Nephron (organoid): Measurements from ENCODE around the gene CTNND2.

ENCODE experiments used
- H3K27ac Mint-ChIP-seq, 3 experiments: 2 replicates each; pipeline ENCODE4 v1.8.0; 2020; ENCODE audit warnings: mixed read lengths in 3 of 3, mild to moderate bottlenecking in 2 of 3, moderate library complexity in 1 of 3
- H3K27me3 Mint-ChIP-seq: 2 replicates; pipeline ENCODE4 v1.8.0; 2021; ENCODE audit warnings: low read depth, mild to moderate bottlenecking, moderate library complexity, mixed read lengths
- H3K36me3 Mint-ChIP-seq: 2 replicates; pipeline ENCODE4 v1.8.0; 2020; ENCODE audit warnings: low read depth, mixed read lengths
- H3K4me1 Mint-ChIP-seq: 2 replicates; pipeline ENCODE4 v1.8.0; 2020; ENCODE audit warnings: mixed read lengths
- H3K4me3 Mint-ChIP-seq, 3 experiments: 2 replicates each; pipeline ENCODE4 v1.8.0; 2020; ENCODE audit warnings: mild to moderate bottlenecking in 3 of 3, mixed read lengths in 3 of 3, moderate library complexity in 2 of 3
- H3K9me3 Mint-ChIP-seq: 2 replicates; pipeline ENCODE4 v1.8.0; 2020; ENCODE audit warnings: mixed read lengths
- TF ChIP-seq, protein P1 (sequence below), 3 experiments: fragments of 200-600 bp; sonication (generic); IDR thresholded peaks; one replicate each; pipeline ENCODE4 v1.5.0; 2021; ENCODE audit warnings: antibody characterized with exemption in 3 of 3; ENCODE audit not compliant: unreplicated experiment in 3 of 3

Gene CTNND2

DNA sequence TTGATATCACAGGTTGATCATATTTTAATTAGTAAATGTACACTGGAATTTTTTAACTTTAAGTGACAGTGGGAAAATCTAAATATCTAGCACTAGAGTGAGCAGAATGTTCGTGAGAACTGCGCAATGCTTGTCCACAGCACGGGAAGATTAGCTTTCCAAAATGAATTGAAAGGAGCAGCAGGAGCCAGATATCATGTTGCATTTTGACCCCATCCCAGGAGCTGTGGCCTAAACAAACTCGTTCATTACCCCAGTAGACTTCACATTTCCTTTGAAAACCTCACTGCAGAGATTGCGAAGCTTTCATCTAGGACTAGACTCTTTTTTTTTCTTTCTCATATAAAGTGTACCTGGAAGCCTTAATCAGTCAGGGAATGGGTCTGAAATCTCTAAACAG, 525.8 kb downstream of the CTNND2 start:
- TF ChIP-seq, protein P1, sequence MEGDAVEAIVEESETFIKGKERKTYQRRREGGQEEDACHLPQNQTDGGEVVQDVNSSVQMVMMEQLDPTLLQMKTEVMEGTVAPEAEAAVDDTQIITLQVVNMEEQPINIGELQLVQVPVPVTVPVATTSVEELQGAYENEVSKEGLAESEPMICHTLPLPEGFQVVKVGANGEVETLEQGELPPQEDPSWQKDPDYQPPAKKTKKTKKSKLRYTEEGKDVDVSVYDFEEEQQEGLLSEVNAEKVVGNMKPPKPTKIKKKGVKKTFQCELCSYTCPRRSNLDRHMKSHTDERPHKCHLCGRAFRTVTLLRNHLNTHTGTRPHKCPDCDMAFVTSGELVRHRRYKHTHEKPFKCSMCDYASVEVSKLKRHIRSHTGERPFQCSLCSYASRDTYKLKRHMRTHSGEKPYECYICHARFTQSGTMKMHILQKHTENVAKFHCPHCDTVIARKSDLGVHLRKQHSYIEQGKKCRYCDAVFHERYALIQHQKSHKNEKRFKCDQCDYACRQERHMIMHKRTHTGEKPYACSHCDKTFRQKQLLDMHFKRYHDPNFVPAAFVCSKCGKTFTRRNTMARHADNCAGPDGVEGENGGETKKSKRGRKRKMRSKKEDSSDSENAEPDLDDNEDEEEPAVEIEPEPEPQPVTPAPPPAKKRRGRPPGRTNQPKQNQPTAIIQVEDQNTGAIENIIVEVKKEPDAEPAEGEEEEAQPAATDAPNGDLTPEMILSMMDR (IDR thresholded peaks at IDR 0.05; ENCODE audit: unreplicated experiment in 3 of 3): no peak
- Mint-ChIP-seq H3K36me3 (no peaks in the 10 kb centered on the region), H3K9me3 (no peaks in the 10 kb centered on the region), H3K4me3 (no peak overlapping the region), H3K27me3 (peaks cover 28% of the 10 kb centered on the region), H3K4me1 (peaks cover 12% of the 10 kb centered on the region), H3K27ac (no peak overlapping the region)

DNA sequence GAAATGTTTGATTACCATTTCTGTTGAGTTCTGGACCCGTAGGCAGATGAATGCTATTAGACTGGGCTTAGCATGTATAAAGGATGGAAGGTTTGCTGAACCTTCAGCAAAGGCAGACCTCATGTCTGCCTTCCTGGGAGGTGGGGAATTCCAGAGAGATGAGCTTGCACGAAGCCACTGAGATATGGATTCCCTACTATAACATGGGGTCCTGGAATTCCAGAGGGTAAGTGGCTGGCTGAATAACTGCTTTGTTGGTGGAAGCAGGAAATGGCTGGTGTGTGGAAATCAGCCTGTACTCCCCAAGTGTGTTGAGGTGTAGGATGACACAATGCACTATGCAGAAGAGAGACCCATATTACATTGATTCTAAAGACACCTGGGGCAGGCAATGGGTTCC, 526.4 kb downstream of the CTNND2 start:
- Mint-ChIP-seq H3K9me3 (no peaks in the 10 kb centered on the region), H3K27ac (no peak overlapping the region), H3K36me3 (no peaks in the 10 kb centered on the region), H3K4me3 (no peak overlapping the region), H3K27me3 (peaks cover 22% of the 10 kb centered on the region), H3K4me1 (peaks cover 12% of the 10 kb centered on the region)
- TF ChIP-seq, protein P1 (IDR thresholded peaks at IDR 0.05; ENCODE audit: unreplicated experiment in 3 of 3): no peak

DNA sequence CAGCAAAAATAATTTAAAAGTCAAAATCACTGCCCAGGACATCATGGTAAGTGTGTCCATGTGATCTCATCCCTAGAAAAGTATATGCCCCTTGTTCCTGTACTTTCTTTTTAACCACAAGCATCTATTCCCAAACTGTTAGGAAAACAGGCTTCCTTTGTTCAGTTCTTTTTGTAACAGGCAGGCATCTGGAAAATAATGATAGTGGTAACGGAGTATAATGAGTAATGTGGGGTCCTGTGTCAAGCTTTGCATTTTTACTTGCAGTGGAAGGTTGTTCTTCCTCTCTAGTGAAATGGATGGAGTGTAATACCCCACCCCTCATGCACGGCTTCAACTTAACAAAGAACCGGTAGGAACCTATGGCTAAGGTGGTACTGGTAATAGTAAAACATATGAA, 532.1 kb downstream of the CTNND2 start:
- no peak overlapping the region for H3K27ac Mint-ChIP-seq
- no peaks in the 10 kb centered on the region for H3K36me3 Mint-ChIP-seq
- no peaks in the 10 kb centered on the region for H3K4me1 Mint-ChIP-seq
- TF ChIP-seq, protein P1 (IDR thresholded peaks at IDR 0.05; ENCODE audit: unreplicated experiment in 3 of 3): no peak
- peaks cover 5% of the 10 kb centered on the region for H3K27me3 Mint-ChIP-seq
- H3K4me3 Mint-ChIP-seq: no peak overlapping the region
- H3K9me3 Mint-ChIP-seq: no peaks in the 10 kb centered on the region

DNA sequence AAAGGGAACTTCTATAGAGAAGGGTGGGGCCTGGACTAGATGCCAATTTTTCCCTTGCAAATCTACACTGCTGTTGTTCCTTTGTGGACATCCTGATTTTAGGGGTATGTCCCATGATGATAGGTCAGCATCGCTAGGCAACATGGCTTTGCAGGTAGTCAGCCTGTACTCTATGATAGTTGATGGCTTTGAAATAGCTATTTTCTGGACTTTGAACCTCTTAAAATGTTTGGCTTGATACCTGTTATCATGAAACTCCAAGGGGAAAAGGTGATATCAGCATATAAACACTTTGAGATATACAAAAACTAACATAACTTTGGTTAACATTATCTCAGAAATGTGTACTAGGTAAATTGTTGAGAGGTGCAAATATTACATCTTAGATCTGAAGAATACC, 533.2 kb downstream of the CTNND2 start:
- TF ChIP-seq, protein P1 (IDR thresholded peaks at IDR 0.05; ENCODE audit: unreplicated experiment in 3 of 3): no peak
- H3K27ac Mint-ChIP-seq: no peak overlapping the region
- H3K9me3 Mint-ChIP-seq: no peaks in the 10 kb centered on the region
- peaks cover 5% of the 10 kb centered on the region for H3K27me3 Mint-ChIP-seq
- H3K4me3 Mint-ChIP-seq: no peak overlapping the region
- no peaks in the 10 kb centered on the region for H3K36me3 Mint-ChIP-seq
- no peaks in the 10 kb centered on the region for H3K4me1 Mint-ChIP-seq

DNA sequence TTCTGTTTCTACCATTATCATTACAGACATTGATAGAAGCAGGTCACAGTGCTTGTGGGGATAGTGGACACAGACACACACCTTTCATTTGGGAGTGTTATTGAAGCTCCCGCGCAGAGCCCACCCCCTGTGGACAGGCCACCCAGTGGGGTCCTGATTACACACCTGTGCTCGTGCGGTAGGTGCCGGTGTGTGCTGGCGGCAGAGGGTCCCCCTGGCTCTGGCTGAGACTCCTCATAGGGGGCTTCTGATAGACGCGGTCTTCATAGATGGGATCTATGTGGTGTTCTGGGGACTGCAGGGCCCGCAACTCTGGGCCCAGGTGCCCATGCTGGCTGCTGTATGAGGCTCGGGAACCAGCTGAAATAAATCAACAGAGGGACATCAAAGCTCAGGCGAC, 539.7 kb downstream of the CTNND2 start:
- Mint-ChIP-seq H3K27me3 (peaks cover 5% of the 10 kb centered on the region), H3K9me3 (no peaks in the 10 kb centered on the region), H3K4me1 (no peaks in the 10 kb centered on the region), H3K36me3 (peaks cover 3% of the 10 kb centered on the region), H3K27ac (no peak overlapping the region), H3K4me3 (no peak overlapping the region)
- TF ChIP-seq, protein P1 (IDR thresholded peaks at IDR 0.05; ENCODE audit: unreplicated experiment in 3 of 3): no peak

DNA sequence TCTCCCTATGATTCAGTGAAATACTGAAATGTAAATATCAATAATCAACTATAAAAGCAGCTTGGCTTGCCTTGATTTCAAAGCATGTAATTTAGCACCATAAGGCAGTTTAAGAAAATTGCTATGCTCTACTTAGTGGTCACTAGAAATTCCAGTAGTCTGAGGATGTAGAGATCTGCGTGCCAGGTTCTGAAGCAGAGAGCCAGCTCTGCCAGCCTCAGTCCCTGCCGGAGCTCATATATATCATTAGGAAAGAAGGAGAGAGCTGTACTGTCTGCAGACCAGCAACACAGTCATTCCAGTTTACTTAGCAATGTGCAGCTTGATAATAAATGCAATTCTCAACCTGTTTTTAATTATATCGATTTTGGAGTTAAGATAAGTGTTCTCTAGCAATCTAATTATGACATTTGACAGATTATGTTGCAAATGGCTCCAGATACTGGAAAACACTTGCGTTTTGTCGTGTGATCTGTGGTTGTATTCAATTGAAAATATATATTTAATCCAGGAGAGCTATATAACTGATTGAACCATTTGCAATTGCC, 540.5 kb downstream of the CTNND2 start:
- Mint-ChIP-seq H3K27me3 (peaks cover 5% of the 10 kb centered on the region), H3K9me3 (no peaks in the 10 kb centered on the region), H3K4me1 (no peaks in the 10 kb centered on the region), H3K4me3 (no peak overlapping the region), H3K36me3 (peaks cover 3% of the 10 kb centered on the region), H3K27ac (no peak overlapping the region)
- TF ChIP-seq, protein P1 (IDR thresholded peaks at IDR 0.05; ENCODE audit: unreplicated experiment in 3 of 3): no peak
